ENCODE measurements around the gene MID2.
"Not testable (repeated sequence)": the region's sequence is repeated elsewhere in the genome, so short reads cannot be mapped to it uniquely, and the experiment has no call there.

DNA sequence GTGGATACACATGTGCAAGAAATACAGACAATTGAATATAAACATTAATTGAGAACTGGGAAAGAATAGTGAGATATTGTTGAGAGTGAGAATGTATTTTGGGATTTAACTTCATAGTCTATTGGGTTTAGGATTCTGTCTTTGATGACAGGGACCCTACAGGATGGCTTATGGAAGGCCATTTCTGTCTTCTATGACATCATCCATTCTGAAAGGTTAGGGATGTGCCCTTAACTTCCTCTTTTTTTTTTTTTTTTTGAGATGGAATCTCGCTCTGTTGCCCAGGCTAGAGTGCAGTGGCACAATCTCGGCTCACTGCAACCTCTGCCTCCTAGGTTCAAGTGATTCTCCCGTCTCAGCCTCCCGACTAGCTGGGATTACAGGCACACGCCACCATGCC lies 31.4 kb downstream of the MID2 start:
- TF ChIP-seq, protein P1, sequence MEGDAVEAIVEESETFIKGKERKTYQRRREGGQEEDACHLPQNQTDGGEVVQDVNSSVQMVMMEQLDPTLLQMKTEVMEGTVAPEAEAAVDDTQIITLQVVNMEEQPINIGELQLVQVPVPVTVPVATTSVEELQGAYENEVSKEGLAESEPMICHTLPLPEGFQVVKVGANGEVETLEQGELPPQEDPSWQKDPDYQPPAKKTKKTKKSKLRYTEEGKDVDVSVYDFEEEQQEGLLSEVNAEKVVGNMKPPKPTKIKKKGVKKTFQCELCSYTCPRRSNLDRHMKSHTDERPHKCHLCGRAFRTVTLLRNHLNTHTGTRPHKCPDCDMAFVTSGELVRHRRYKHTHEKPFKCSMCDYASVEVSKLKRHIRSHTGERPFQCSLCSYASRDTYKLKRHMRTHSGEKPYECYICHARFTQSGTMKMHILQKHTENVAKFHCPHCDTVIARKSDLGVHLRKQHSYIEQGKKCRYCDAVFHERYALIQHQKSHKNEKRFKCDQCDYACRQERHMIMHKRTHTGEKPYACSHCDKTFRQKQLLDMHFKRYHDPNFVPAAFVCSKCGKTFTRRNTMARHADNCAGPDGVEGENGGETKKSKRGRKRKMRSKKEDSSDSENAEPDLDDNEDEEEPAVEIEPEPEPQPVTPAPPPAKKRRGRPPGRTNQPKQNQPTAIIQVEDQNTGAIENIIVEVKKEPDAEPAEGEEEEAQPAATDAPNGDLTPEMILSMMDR (conservative IDR thresholded peaks at IDR 0.05; ENCODE audit: low read depth in 2 of 2): not testable (repeated sequence)
- not testable (repeated sequence) for TF ChIP-seq POLR2AphosphoS5 (IDR thresholded peaks at IDR 0.05; ENCODE audit: low read depth)
